H1 (cell line): Measurements from ENCODE around the gene PGLYRP4. TPM values are rescaled to one million over a fixed set of nuclear protein-coding genes. Genes with fewer than 3 reads are reported as not detected.

Source experiments
- CTCF ChIA-PET: fragments of 300-600 bp; sonication (Branson Sonifier 250); formaldehyde crosslinking; loops from one replicate; lab custom pipeline; 2021; ENCODE audit not compliant: partially characterized antibody; lab: Charles Lee
- POLR2A ChIA-PET: fragments of 300-600 bp; sonication (Branson Sonifier 250); formaldehyde crosslinking; loops from one replicate; lab custom pipeline; 2021; ENCODE audit warnings: inconsistent platforms; ENCODE audit not compliant: partially characterized antibody; lab: Charles Lee
- DNase-seq, 2 experiments: peaks; one replicate each; pipeline versions ENCODE4 v3.0.0 to v3.0.0-alpha.2; 2010 to 2022; ENCODE audit warnings: low spot score in 2 of 2, low read depth in 1 of 2, mixed read lengths in 1 of 2
- FAIRE-seq: peaks from 2 replicates; lab custom pipeline; 2011; peaks lifted over from hg19 to GRCh38; lab: Jason Lieb, UNC
- H2AFZ ChIP-seq: 2 replicates; pipeline ENCODE4 v1.8.1; 2012; ENCODE audit warnings: low read length, inconsistent platforms
- H2AK5ac ChIP-seq: 2 replicates; pipeline ENCODE4 v1.6.1; 2013; ENCODE audit warnings: low read depth, low read length
- H2BK120ac ChIP-seq: replicated peaks from 2 replicates; pipeline ENCODE3; 2013; ENCODE audit warnings: low read depth, low read length, inconsistent platforms
- H2BK12ac ChIP-seq: 2 replicates; pipeline ENCODE4 v1.6.1; 2013; ENCODE audit warnings: low read depth, low read length
- H2BK15ac ChIP-seq: 2 replicates; pipeline ENCODE4 v1.6.1; 2013; ENCODE audit warnings: low read length
- H2BK20ac ChIP-seq: 2 replicates; pipeline ENCODE4 v1.6.1; 2013; ENCODE audit warnings: low read length
- H2BK5ac ChIP-seq: 2 replicates; pipeline ENCODE4 v1.6.1; 2013; ENCODE audit warnings: low read depth, low read length
- H3K14ac ChIP-seq: 2 replicates; pipeline ENCODE4 v1.6.1; 2013; ENCODE audit warnings: inconsistent platforms; ENCODE audit not compliant: insufficient read length
- H3K18ac ChIP-seq: 2 replicates; pipeline ENCODE4 v1.6.1; 2013; ENCODE audit warnings: low read length; ENCODE audit errors: extremely low read depth
- H3K23ac ChIP-seq: 2 replicates; pipeline ENCODE4 v1.6.1; 2013; ENCODE audit warnings: inconsistent platforms; ENCODE audit not compliant: insufficient read length
- H3K23me2 ChIP-seq: 2 replicates; pipeline ENCODE4 v1.6.1; 2013; ENCODE audit warnings: low read depth, low read length
- H3K27ac ChIP-seq: 2 replicates; pipeline ENCODE4 v1.6.1; 2011; ENCODE audit warnings: low read depth, low read length, inconsistent platforms
- H3K27me3 ChIP-seq, 4 experiments: replicated peaks in 1 of 4; 1 replicate in 1 of 4; 2 replicates in 3 of 4; pipeline versions ENCODE4 v1.6.1 to v1.8.1; 2011 to 2013; ENCODE audit warnings: low read length in 3 of 4, mild to moderate bottlenecking in 3 of 4, inconsistent platforms in 2 of 4, mixed read lengths in 2 of 4, moderate library complexity in 1 of 4; ENCODE audit not compliant: control insufficient read depth in 3 of 4, insufficient read depth in 3 of 4; ENCODE audit errors: extremely low read depth in 1 of 4
- H3K36me3 ChIP-seq, 4 experiments: 2 replicates each; pipeline versions ENCODE4 v1.6.1 to v1.8.1; 2011 to 2013; ENCODE audit warnings: mild to moderate bottlenecking in 4 of 4, low read length in 3 of 4, moderate library complexity in 2 of 4, control low read depth in 1 of 4, inconsistent platforms in 1 of 4; ENCODE audit not compliant: insufficient read depth in 4 of 4, control insufficient read depth in 2 of 4
- H3K4ac ChIP-seq: replicated peaks from 2 replicates; pipeline ENCODE3; 2013; ENCODE audit warnings: low read length, low read depth, mixed read lengths, inconsistent platforms; ENCODE audit not compliant: insufficient read length
- H3K4me1 ChIP-seq, 4 experiments: replicated peaks in 1 of 4; 1 replicate in 1 of 4; 2 replicates in 3 of 4; pipeline versions ENCODE4 v1.6.1 to v1.8.1; 2011 to 2013; ENCODE audit warnings: low read length in 3 of 4, inconsistent platforms in 2 of 4, mixed read lengths in 1 of 4; ENCODE audit not compliant: insufficient read depth in 4 of 4, control insufficient read depth in 3 of 4
- H3K4me2 ChIP-seq, 2 experiments: 2 replicates each; pipeline versions ENCODE4 v1.6.1 to v1.8.1; 2011 to 2013; ENCODE audit warnings: low read depth in 2 of 2, low read length in 2 of 2, control low read depth in 1 of 2, inconsistent platforms in 1 of 2, mild to moderate bottlenecking in 1 of 2; ENCODE audit not compliant: insufficient read depth in 1 of 2
- H3K4me3 ChIP-seq, 4 experiments: fragments of 200-600, 300-600 bp in 1 of 4; sonication (generic), shearing (Covaris generic), sonication (Bioruptor Twin) in 1 of 4; 2 replicates each; pipeline versions ENCODE4 v1.5.1 to v1.8.1; 2011 to 2016; ENCODE audit warnings: low read length in 4 of 4, low read depth in 3 of 4, control low read depth in 2 of 4, inconsistent platforms in 2 of 4, mild to moderate bottlenecking in 2 of 4, mixed read lengths in 1 of 4, moderate library complexity in 1 of 4; ENCODE audit not compliant: insufficient read depth in 2 of 4; ENCODE audit errors: extremely low read depth in 1 of 4
- H3K56ac ChIP-seq: replicated peaks from 2 replicates; pipeline ENCODE3; 2013; ENCODE audit warnings: low read depth, mild to moderate bottlenecking, mixed read lengths, low read length, inconsistent platforms; ENCODE audit not compliant: insufficient read length
- H3K79me1 ChIP-seq: 2 replicates; pipeline ENCODE4 v1.6.1; 2013; ENCODE audit warnings: low read depth, low read length, control low read depth
- H3K79me2 ChIP-seq, 2 experiments: 2 replicates each; pipeline versions ENCODE4 v1.6.1 to v1.8.1; 2012 to 2013; ENCODE audit warnings: low read length in 2 of 2, mild to moderate bottlenecking in 2 of 2, inconsistent platforms in 1 of 2; ENCODE audit not compliant: insufficient read depth in 2 of 2, control insufficient read depth in 1 of 2
- H3K9ac ChIP-seq, 4 experiments: replicated peaks in 1 of 4; 1 replicate in 1 of 4; 2 replicates in 3 of 4; pipeline versions ENCODE4 v1.6.1 to v1.8.1; 2011 to 2013; ENCODE audit warnings: low read depth in 3 of 4, low read length in 3 of 4, control low read depth in 2 of 4, mild to moderate bottlenecking in 2 of 4, moderate library complexity in 2 of 4, inconsistent platforms in 1 of 4; ENCODE audit errors: extremely low read depth in 1 of 4
- H3K9me3 ChIP-seq, 2 experiments: 2 replicates each; pipeline versions ENCODE4 v1.6.1 to v1.8.1; 2012 to 2013; ENCODE audit warnings: mild to moderate bottlenecking in 2 of 2, moderate library complexity in 2 of 2, control low read depth in 1 of 2, inconsistent platforms in 1 of 2, low read depth in 1 of 2, low read length in 1 of 2, mixed read lengths in 1 of 2; ENCODE audit not compliant: insufficient read depth in 2 of 2
- H4K20me1 ChIP-seq, 2 experiments: replicated peaks in 1 of 2; 2 replicates each; pipeline versions ENCODE3 to v1.8.1; 2011 to 2013; ENCODE audit warnings: inconsistent platforms in 2 of 2, low read length in 2 of 2, mild to moderate bottlenecking in 1 of 2; ENCODE audit not compliant: insufficient read depth in 2 of 2, control insufficient read depth in 1 of 2
- H4K5ac ChIP-seq: 2 replicates; pipeline ENCODE4 v1.6.1; 2013; ENCODE audit warnings: low read length, low read depth, mixed read lengths, inconsistent platforms; ENCODE audit not compliant: insufficient read length
- H4K8ac ChIP-seq: 2 replicates; pipeline ENCODE4 v1.8.0; 2013; ENCODE audit warnings: mild to moderate bottlenecking, moderate library complexity, low read length, inconsistent platforms; ENCODE audit not compliant: insufficient read depth; ENCODE audit errors: extremely low read depth
- H4K91ac ChIP-seq: replicated peaks from 2 replicates; pipeline ENCODE3; 2013; ENCODE audit warnings: low read length, mixed read lengths, inconsistent platforms; ENCODE audit not compliant: insufficient read length
- CBX8 ChIP-seq: fragments of 300-800, 300-1000 bp; sonication (generic); IDR thresholded peaks from 2 replicates; pipeline ENCODE4 v1.7.1; 2016; ENCODE audit warnings: low read depth, low read length, borderline replicate concordance
- SIRT6 ChIP-seq: IDR thresholded peaks from one replicate; pipeline ENCODE4 v1.7.1; 2012; ENCODE audit warnings: low read length, inconsistent platforms
- SP1 ChIP-seq: IDR thresholded peaks from 2 replicates; pipeline ENCODE4 v1.6.1; 2011; ENCODE audit warnings: low read depth, low read length
- WGBS, 2 experiments: shearing (Covaris generic) in 1 of 2; methylation state at CpG; one replicate each; pipeline versions ENCODE4 v1.1.6 to v1.1.7; 2013 to 2015; ENCODE audit warnings: low lambda C conversion rate in 2 of 2, mixed read lengths in 2 of 2, inconsistent platforms in 1 of 2, low coverage in 1 of 2, missing lambda C conversion rate in 1 of 2; ENCODE audit not compliant: insufficient replicate concordance in 2 of 2, insufficient coverage in 1 of 2, insufficient read length in 1 of 2; ENCODE audit errors: extremely low coverage in 1 of 2, missing lambda C conversion rate in 1 of 2; 5-methylcytosine and 5-hydroxymethylcytosine counted together
- polyA plus RNA-seq, 7 experiments: library from polyadenylated mRNA; depleted of rRNA in 3 of 7; stranded (reverse) in 5 of 7; unstranded in 2 of 7; fragments of >200 nt in 5 of 7; fragments of 200-250 nt in 2 of 7; gene quantifications; 1 replicate in 5 of 7; 2 replicates in 1 of 7; 4 replicates in 1 of 7; pipeline versions ENCODE4 v1.2.1 to v1.2.3, GENCODE V29; 2011 to 2013; ENCODE audit warnings: missing spikeins in 2 of 7, mixed read lengths in 2 of 7
- total RNA-seq: library from RNA; stranded (reverse); fragmentation: NEBNext Ultra II Directional; extraction: Animal tissue kit (Norgen Biotek cat#: 25700); gene quantifications from 2 replicates; pipeline ENCODE4 v1.2.1, GENCODE V29; 2021

PGLYRP4 gene
- total and polyA plus RNA-seq, 2 of the 8 experiments (the other 6 are each of a cell fraction or from before 2014, with no cell fraction given): not detected

DNA sequence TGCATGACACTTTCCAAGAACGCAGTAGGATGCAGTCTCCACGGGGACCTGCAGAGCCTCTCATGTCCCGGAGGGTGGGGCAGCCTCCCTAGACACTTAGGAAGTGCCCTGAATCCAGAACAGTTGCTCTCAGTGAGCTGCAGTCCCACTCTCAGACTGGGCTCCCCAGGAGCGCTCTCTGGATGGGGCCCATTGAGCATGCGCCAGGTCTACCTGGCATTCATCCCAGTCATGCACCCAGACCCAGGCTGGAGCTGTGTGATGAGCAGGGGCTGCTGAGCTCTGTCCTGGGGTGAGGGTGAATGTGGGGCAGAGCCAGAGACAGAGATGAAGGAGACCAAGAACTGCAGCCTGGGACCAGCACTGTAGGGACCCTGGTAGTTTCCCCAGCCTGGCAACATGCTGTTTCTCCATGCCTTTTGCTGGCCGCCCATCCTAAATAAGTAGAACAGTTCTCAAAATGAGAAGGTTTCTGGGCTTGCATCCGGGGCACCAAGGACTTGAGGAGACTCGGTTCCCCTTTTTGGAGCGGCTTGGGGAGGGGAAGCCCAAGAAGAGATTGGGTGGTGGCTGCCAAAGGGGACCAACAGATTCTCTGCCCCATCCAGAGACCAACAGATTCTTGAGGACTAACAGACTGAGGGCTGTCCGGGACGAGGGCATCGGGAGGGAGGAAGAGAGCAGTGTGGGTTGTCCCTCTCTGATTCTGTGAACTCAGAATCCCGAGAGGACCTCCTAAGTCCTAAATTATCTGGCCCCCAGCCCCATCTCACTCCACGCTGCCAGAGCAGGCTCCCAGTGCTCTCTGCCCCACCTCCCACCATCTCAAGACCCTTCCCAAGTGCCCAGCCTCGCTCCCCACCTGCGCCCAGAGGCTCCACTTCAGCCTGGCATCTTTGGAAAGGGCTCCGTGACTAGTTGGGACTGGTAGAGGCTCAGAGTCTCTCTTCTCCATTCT, 1.0 kb upstream of the PGLYRP4 start:
- Histone ChIP-seq H3K79me2 (no peaks in the 10 kb centered on the region), H3K4ac (no peak overlapping the region), H3K23ac (no peak overlapping the region), H4K8ac (no peak overlapping the region; the same call in 1 of the 2 replicates), H3K4me3 (no peak overlapping the region)
- TF ChIP-seq SIRT6: no peak
- no peak for TF ChIP-seq SP1
- no peak for TF ChIP-seq CBX8
- TF ChIP-seq, all 59 proteins: peak for 0
- no peak overlapping the region for H4K91ac ChIP-seq
- no peaks in the 10 kb centered on the region for H3K36me3 ChIP-seq
- H3K18ac ChIP-seq: no peak overlapping the region
- H3K4me1 ChIP-seq: no peaks in the 10 kb centered on the region
- no peaks in the 10 kb centered on the region for H3K79me1 ChIP-seq
- no peak overlapping the region for H2BK5ac ChIP-seq
- no peak overlapping the region for H2BK15ac ChIP-seq
- 75% methylated on average over 17 of the region's 17 CpGs; no CpG with 5 or more reads in 1 of the 2 experiments for WGBS, 2 experiments
- H2BK12ac ChIP-seq: no peak overlapping the region
- no peaks in the 10 kb centered on the region for H3K9me3 ChIP-seq
- FAIRE-seq (no peak), DNase-seq (peak in 1 of 2 experiments; percentile 31)
- H3K27ac ChIP-seq: no peak overlapping the region
- no peaks in the 10 kb centered on the region for H3K27me3 ChIP-seq
- H3K56ac ChIP-seq: no peak overlapping the region
- no peak overlapping the region for H3K4me2 ChIP-seq
- no peak overlapping the region for H2BK120ac ChIP-seq
- H4K20me1 ChIP-seq: no peaks in the 10 kb centered on the region
- no peak overlapping the region for H3K14ac ChIP-seq
- H4K5ac ChIP-seq: no peak overlapping the region
- no peaks in the 10 kb centered on the region for H3K23me2 ChIP-seq
- CTCF ChIA-PET: interaction anchor here (0.7 to 8.5 kb wide), 7 partner anchors 14 to 268 kb away, joined by 3 to 360 read pairs (median 3); partner anchors contain the start of gene S100A12
- H2AFZ ChIP-seq: no peak overlapping the region
- no peak overlapping the region for H2AK5ac ChIP-seq
- H3K9ac ChIP-seq: no peak overlapping the region
- POLR2A ChIA-PET: no interaction called here
- no peak overlapping the region for H2BK20ac ChIP-seq
